H1 (cell line): Measurements from ENCODE around the gene RAMACL. TPM values are rescaled to one million over a fixed set of nuclear protein-coding genes. Genes with fewer than 3 reads are reported as not detected.

ENCODE experiments used
- CTCF ChIA-PET: fragments of 300-600 bp; sonication (Branson Sonifier 250); formaldehyde crosslinking; loops from one replicate; lab custom pipeline; 2021; ENCODE audit not compliant: partially characterized antibody; lab: Charles Lee
- POLR2A ChIA-PET: fragments of 300-600 bp; sonication (Branson Sonifier 250); formaldehyde crosslinking; loops from one replicate; lab custom pipeline; 2021; ENCODE audit warnings: inconsistent platforms; ENCODE audit not compliant: partially characterized antibody; lab: Charles Lee
- DNase-seq, 2 experiments: peaks; one replicate each; pipeline versions ENCODE4 v3.0.0 to v3.0.0-alpha.2; 2010 to 2022; ENCODE audit warnings: low spot score in 2 of 2, low read depth in 1 of 2, mixed read lengths in 1 of 2
- FAIRE-seq: peaks from 2 replicates; lab custom pipeline; 2011; peaks lifted over from hg19 to GRCh38; lab: Jason Lieb, UNC
- H2AFZ ChIP-seq: 2 replicates; pipeline ENCODE4 v1.8.1; 2012; ENCODE audit warnings: low read length, inconsistent platforms
- H2AK5ac ChIP-seq: 2 replicates; pipeline ENCODE4 v1.6.1; 2013; ENCODE audit warnings: low read depth, low read length
- H2BK120ac ChIP-seq: replicated peaks from 2 replicates; pipeline ENCODE3; 2013; ENCODE audit warnings: low read depth, low read length, inconsistent platforms
- H2BK12ac ChIP-seq: 2 replicates; pipeline ENCODE4 v1.6.1; 2013; ENCODE audit warnings: low read depth, low read length
- H2BK15ac ChIP-seq: 2 replicates; pipeline ENCODE4 v1.6.1; 2013; ENCODE audit warnings: low read length
- H2BK20ac ChIP-seq: 2 replicates; pipeline ENCODE4 v1.6.1; 2013; ENCODE audit warnings: low read length
- H2BK5ac ChIP-seq: 2 replicates; pipeline ENCODE4 v1.6.1; 2013; ENCODE audit warnings: low read depth, low read length
- H3K14ac ChIP-seq: 2 replicates; pipeline ENCODE4 v1.6.1; 2013; ENCODE audit warnings: inconsistent platforms; ENCODE audit not compliant: insufficient read length
- H3K18ac ChIP-seq: 2 replicates; pipeline ENCODE4 v1.6.1; 2013; ENCODE audit warnings: low read length; ENCODE audit errors: extremely low read depth
- H3K23ac ChIP-seq: 2 replicates; pipeline ENCODE4 v1.6.1; 2013; ENCODE audit warnings: inconsistent platforms; ENCODE audit not compliant: insufficient read length
- H3K23me2 ChIP-seq: 2 replicates; pipeline ENCODE4 v1.6.1; 2013; ENCODE audit warnings: low read depth, low read length
- H3K27ac ChIP-seq: 2 replicates; pipeline ENCODE4 v1.6.1; 2011; ENCODE audit warnings: low read depth, low read length, inconsistent platforms
- H3K27me3 ChIP-seq, 4 experiments: replicated peaks in 1 of 4; 1 replicate in 1 of 4; 2 replicates in 3 of 4; pipeline versions ENCODE4 v1.6.1 to v1.8.1; 2011 to 2013; ENCODE audit warnings: low read length in 3 of 4, mild to moderate bottlenecking in 3 of 4, inconsistent platforms in 2 of 4, mixed read lengths in 2 of 4, moderate library complexity in 1 of 4; ENCODE audit not compliant: control insufficient read depth in 3 of 4, insufficient read depth in 3 of 4; ENCODE audit errors: extremely low read depth in 1 of 4
- H3K36me3 ChIP-seq, 4 experiments: 2 replicates each; pipeline versions ENCODE4 v1.6.1 to v1.8.1; 2011 to 2013; ENCODE audit warnings: mild to moderate bottlenecking in 4 of 4, low read length in 3 of 4, moderate library complexity in 2 of 4, control low read depth in 1 of 4, inconsistent platforms in 1 of 4; ENCODE audit not compliant: insufficient read depth in 4 of 4, control insufficient read depth in 2 of 4
- H3K4ac ChIP-seq: replicated peaks from 2 replicates; pipeline ENCODE3; 2013; ENCODE audit warnings: low read length, low read depth, mixed read lengths, inconsistent platforms; ENCODE audit not compliant: insufficient read length
- H3K4me1 ChIP-seq, 4 experiments: replicated peaks in 1 of 4; 1 replicate in 1 of 4; 2 replicates in 3 of 4; pipeline versions ENCODE4 v1.6.1 to v1.8.1; 2011 to 2013; ENCODE audit warnings: low read length in 3 of 4, inconsistent platforms in 2 of 4, mixed read lengths in 1 of 4; ENCODE audit not compliant: insufficient read depth in 4 of 4, control insufficient read depth in 3 of 4
- H3K4me2 ChIP-seq, 2 experiments: 2 replicates each; pipeline versions ENCODE4 v1.6.1 to v1.8.1; 2011 to 2013; ENCODE audit warnings: low read depth in 2 of 2, low read length in 2 of 2, control low read depth in 1 of 2, inconsistent platforms in 1 of 2, mild to moderate bottlenecking in 1 of 2; ENCODE audit not compliant: insufficient read depth in 1 of 2
- H3K4me3 ChIP-seq, 4 experiments: fragments of 200-600, 300-600 bp in 1 of 4; sonication (generic), shearing (Covaris generic), sonication (Bioruptor Twin) in 1 of 4; 2 replicates each; pipeline versions ENCODE4 v1.5.1 to v1.8.1; 2011 to 2016; ENCODE audit warnings: low read length in 4 of 4, low read depth in 3 of 4, control low read depth in 2 of 4, inconsistent platforms in 2 of 4, mild to moderate bottlenecking in 2 of 4, mixed read lengths in 1 of 4, moderate library complexity in 1 of 4; ENCODE audit not compliant: insufficient read depth in 2 of 4; ENCODE audit errors: extremely low read depth in 1 of 4
- H3K56ac ChIP-seq: replicated peaks from 2 replicates; pipeline ENCODE3; 2013; ENCODE audit warnings: low read depth, mild to moderate bottlenecking, mixed read lengths, low read length, inconsistent platforms; ENCODE audit not compliant: insufficient read length
- H3K79me1 ChIP-seq: 2 replicates; pipeline ENCODE4 v1.6.1; 2013; ENCODE audit warnings: low read depth, low read length, control low read depth
- H3K79me2 ChIP-seq, 2 experiments: 2 replicates each; pipeline versions ENCODE4 v1.6.1 to v1.8.1; 2012 to 2013; ENCODE audit warnings: low read length in 2 of 2, mild to moderate bottlenecking in 2 of 2, inconsistent platforms in 1 of 2; ENCODE audit not compliant: insufficient read depth in 2 of 2, control insufficient read depth in 1 of 2
- H3K9ac ChIP-seq, 4 experiments: replicated peaks in 1 of 4; 1 replicate in 1 of 4; 2 replicates in 3 of 4; pipeline versions ENCODE4 v1.6.1 to v1.8.1; 2011 to 2013; ENCODE audit warnings: low read depth in 3 of 4, low read length in 3 of 4, control low read depth in 2 of 4, mild to moderate bottlenecking in 2 of 4, moderate library complexity in 2 of 4, inconsistent platforms in 1 of 4; ENCODE audit errors: extremely low read depth in 1 of 4
- H3K9me3 ChIP-seq, 2 experiments: 2 replicates each; pipeline versions ENCODE4 v1.6.1 to v1.8.1; 2012 to 2013; ENCODE audit warnings: mild to moderate bottlenecking in 2 of 2, moderate library complexity in 2 of 2, control low read depth in 1 of 2, inconsistent platforms in 1 of 2, low read depth in 1 of 2, low read length in 1 of 2, mixed read lengths in 1 of 2; ENCODE audit not compliant: insufficient read depth in 2 of 2
- H4K20me1 ChIP-seq, 2 experiments: replicated peaks in 1 of 2; 2 replicates each; pipeline versions ENCODE3 to v1.8.1; 2011 to 2013; ENCODE audit warnings: inconsistent platforms in 2 of 2, low read length in 2 of 2, mild to moderate bottlenecking in 1 of 2; ENCODE audit not compliant: insufficient read depth in 2 of 2, control insufficient read depth in 1 of 2
- H4K5ac ChIP-seq: 2 replicates; pipeline ENCODE4 v1.6.1; 2013; ENCODE audit warnings: low read length, low read depth, mixed read lengths, inconsistent platforms; ENCODE audit not compliant: insufficient read length
- H4K8ac ChIP-seq: 2 replicates; pipeline ENCODE4 v1.8.0; 2013; ENCODE audit warnings: mild to moderate bottlenecking, moderate library complexity, low read length, inconsistent platforms; ENCODE audit not compliant: insufficient read depth; ENCODE audit errors: extremely low read depth
- H4K91ac ChIP-seq: replicated peaks from 2 replicates; pipeline ENCODE3; 2013; ENCODE audit warnings: low read length, mixed read lengths, inconsistent platforms; ENCODE audit not compliant: insufficient read length
- BRCA1 ChIP-seq: IDR thresholded peaks from 2 replicates; pipeline ENCODE4 v1.6.1; 2012; ENCODE audit warnings: low read depth, low read length, improper control_type of control experiment
- CBX8 ChIP-seq: fragments of 300-800, 300-1000 bp; sonication (generic); IDR thresholded peaks from 2 replicates; pipeline ENCODE4 v1.7.1; 2016; ENCODE audit warnings: low read depth, low read length, borderline replicate concordance
- CHD1 ChIP-seq: IDR thresholded peaks from 2 replicates; pipeline ENCODE4 v1.6.1; 2012; ENCODE audit warnings: low read depth, low read length, improper control_type of control experiment
- MAFK ChIP-seq: IDR thresholded peaks from 2 replicates; pipeline ENCODE4 v1.6.1; 2012; ENCODE audit warnings: low read depth, mild to moderate bottlenecking, improper control_type of control experiment, low read length
- NANOG ChIP-seq: IDR thresholded peaks from 2 replicates; pipeline ENCODE4 v1.6.1; 2011; ENCODE audit warnings: low read length, low read depth, mild to moderate bottlenecking, inconsistent platforms; ENCODE audit not compliant: insufficient read depth, poor library complexity, severe bottlenecking
- RAD21 ChIP-seq, 2 experiments: IDR thresholded peaks in 1 of 2; conservative IDR thresholded peaks in 1 of 2; 2 replicates each; pipeline ENCODE4 v1.6.1; 2011; ENCODE audit warnings: low read depth in 2 of 2, low read length in 2 of 2, improper control_type of control experiment in 1 of 2, inconsistent platforms in 1 of 2, mild to moderate bottlenecking in 1 of 2, moderate library complexity in 1 of 2
- RFX5 ChIP-seq: IDR thresholded peaks from 2 replicates; pipeline ENCODE4 v1.6.1; 2011; ENCODE audit warnings: low read depth, low read length, improper control_type of control experiment, borderline replicate concordance
- RNF2 ChIP-seq: fragments of 200-900, 300-1000 bp; sonication (generic); IDR thresholded peaks from 2 replicates; pipeline ENCODE4 v1.7.1; 2016; ENCODE audit warnings: borderline replicate concordance, low read depth, mild to moderate bottlenecking, antibody characterized with exemption, low read length; ENCODE audit not compliant: poor library complexity, severe bottlenecking; ENCODE audit errors: missing control alignments
- SIN3A ChIP-seq, 2 experiments: IDR thresholded peaks in 1 of 2; conservative IDR thresholded peaks in 1 of 2; 2 replicates each; pipeline ENCODE4 v1.6.1; 2011 to 2012; ENCODE audit warnings: low read length in 2 of 2, improper control_type of control experiment in 1 of 2, low read depth in 1 of 2, mild to moderate bottlenecking in 1 of 2
- WGBS, 2 experiments: shearing (Covaris generic) in 1 of 2; methylation state at CpG; one replicate each; pipeline versions ENCODE4 v1.1.6 to v1.1.7; 2013 to 2015; ENCODE audit warnings: low lambda C conversion rate in 2 of 2, mixed read lengths in 2 of 2, inconsistent platforms in 1 of 2, low coverage in 1 of 2, missing lambda C conversion rate in 1 of 2; ENCODE audit not compliant: insufficient replicate concordance in 2 of 2, insufficient coverage in 1 of 2, insufficient read length in 1 of 2; ENCODE audit errors: extremely low coverage in 1 of 2, missing lambda C conversion rate in 1 of 2; 5-methylcytosine and 5-hydroxymethylcytosine counted together
- polyA plus RNA-seq, 7 experiments: library from polyadenylated mRNA; depleted of rRNA in 3 of 7; stranded (reverse) in 5 of 7; unstranded in 2 of 7; fragments of >200 nt in 5 of 7; fragments of 200-250 nt in 2 of 7; gene quantifications; 1 replicate in 5 of 7; 2 replicates in 1 of 7; 4 replicates in 1 of 7; pipeline versions ENCODE4 v1.2.1 to v1.2.3, GENCODE V29; 2011 to 2013; ENCODE audit warnings: missing spikeins in 2 of 7, mixed read lengths in 2 of 7
- total RNA-seq: library from RNA; stranded (reverse); fragmentation: NEBNext Ultra II Directional; extraction: Animal tissue kit (Norgen Biotek cat#: 25700); gene quantifications from 2 replicates; pipeline ENCODE4 v1.2.1, GENCODE V29; 2021
- TF ChIP-seq, protein P1 (sequence below), 3 experiments: IDR thresholded peaks; 1 replicate in 2 of 3; 2 replicates in 1 of 3; pipeline versions ENCODE4 v1.5.1 to v1.6.1; 2011; ENCODE audit warnings: low read length in 3 of 3, mild to moderate bottlenecking in 3 of 3, inconsistent platforms in 2 of 3, low read depth in 1 of 3, moderate library complexity in 1 of 3; ENCODE audit not compliant: insufficient read depth in 1 of 3; ENCODE audit errors: control extremely low read depth in 1 of 3

The RAMACL gene
- total and polyA plus RNA-seq, 2 of the 8 experiments (the other 6 are each of a cell fraction or from before 2014, with no cell fraction given) = 0.23 to 0.97 TPM

DNA sequence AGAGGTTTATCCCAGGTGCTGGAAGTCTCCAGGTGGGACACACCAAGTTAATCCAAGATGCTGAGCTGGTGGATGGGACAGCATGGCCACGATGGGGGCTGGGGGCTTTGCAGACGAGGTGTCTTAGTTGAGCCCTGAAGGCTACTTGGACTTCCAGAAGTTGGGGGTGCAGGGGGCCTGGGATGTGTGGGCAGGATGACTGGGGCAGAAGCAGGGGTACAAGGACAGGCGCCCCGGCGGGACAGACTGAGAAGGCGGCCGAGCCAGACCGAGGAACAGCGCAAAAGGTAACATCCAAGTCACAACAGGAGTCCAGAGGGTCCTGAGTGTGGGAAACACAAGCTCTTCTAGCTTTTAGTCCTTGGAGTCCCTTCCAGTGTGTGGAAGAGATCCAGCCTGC, 23.8 kb downstream of the RAMACL start:
- H3K18ac ChIP-seq = no peak overlapping the region
- no peak overlapping the region for H4K5ac ChIP-seq
- H3K14ac ChIP-seq = no peak overlapping the region
- no peaks in the 10 kb centered on the region for H3K9me3 ChIP-seq
- no peaks in the 10 kb centered on the region for H3K36me3 ChIP-seq
- DNase-seq = no peak
- H4K8ac ChIP-seq = no peak overlapping the region
- no peak overlapping the region for H3K9ac ChIP-seq
- no peak overlapping the region for H2BK120ac ChIP-seq
- WGBS, 2 experiments = 97% methylated on average over 9 of the region's 9 CpGs; no CpG with 5 or more reads in 1 of the 2 experiments
- H3K4ac ChIP-seq = no peak overlapping the region
- H3K27me3 ChIP-seq = no peaks in the 10 kb centered on the region; a peak in 1 of 7 replicates
- H3K4me3 ChIP-seq = no peak overlapping the region
- H2BK5ac ChIP-seq = no peak overlapping the region
- H2AFZ ChIP-seq = no peak overlapping the region
- no peaks in the 10 kb centered on the region for H3K23me2 ChIP-seq
- no peak overlapping the region for H3K4me2 ChIP-seq
- ChIA-PET POLR2A (interaction anchor here (0.8 kb wide), 1 partner anchor 21 kb away, joined by 3 read pairs; no protein-coding TSS in a partner anchor), CTCF (no interaction called here)
- H2BK12ac ChIP-seq = no peak overlapping the region
- H3K4me1 ChIP-seq = peaks cover 0 to 12% (median under 1%) of the 10 kb centered on the region in 4 experiments; a peak in 5 of 7 replicates
- H3K23ac ChIP-seq = no peak overlapping the region
- H2AK5ac ChIP-seq = no peak overlapping the region
- H3K27ac ChIP-seq = no peak overlapping the region
- no peak for FAIRE-seq
- H2BK15ac ChIP-seq = no peak overlapping the region
- peaks cover 3 to 30% of the 10 kb centered on the region in 2 experiments; a peak in 3 of 4 replicates for H3K79me2 ChIP-seq
- no peak overlapping the region for H2BK20ac ChIP-seq
- no peak overlapping the region for H3K56ac ChIP-seq
- peaks cover 8% of the 10 kb centered on the region; the same call in 1 of the 2 replicates for H3K79me1 ChIP-seq
- H4K20me1 ChIP-seq = peaks cover 0 to 7% of the 10 kb centered on the region in 2 experiments
- no peak overlapping the region for H4K91ac ChIP-seq
- TF ChIP-seq CBX8 = no peak
- no peak for TF ChIP-seq SIN3A (conservative IDR thresholded peaks at IDR 0.05 in 1 of 2, IDR thresholded peaks at IDR 0.05 in 1 of 2; ENCODE audit: low read depth in 1 of 2, low read length in 2 of 2)
- TF ChIP-seq, protein P1, sequence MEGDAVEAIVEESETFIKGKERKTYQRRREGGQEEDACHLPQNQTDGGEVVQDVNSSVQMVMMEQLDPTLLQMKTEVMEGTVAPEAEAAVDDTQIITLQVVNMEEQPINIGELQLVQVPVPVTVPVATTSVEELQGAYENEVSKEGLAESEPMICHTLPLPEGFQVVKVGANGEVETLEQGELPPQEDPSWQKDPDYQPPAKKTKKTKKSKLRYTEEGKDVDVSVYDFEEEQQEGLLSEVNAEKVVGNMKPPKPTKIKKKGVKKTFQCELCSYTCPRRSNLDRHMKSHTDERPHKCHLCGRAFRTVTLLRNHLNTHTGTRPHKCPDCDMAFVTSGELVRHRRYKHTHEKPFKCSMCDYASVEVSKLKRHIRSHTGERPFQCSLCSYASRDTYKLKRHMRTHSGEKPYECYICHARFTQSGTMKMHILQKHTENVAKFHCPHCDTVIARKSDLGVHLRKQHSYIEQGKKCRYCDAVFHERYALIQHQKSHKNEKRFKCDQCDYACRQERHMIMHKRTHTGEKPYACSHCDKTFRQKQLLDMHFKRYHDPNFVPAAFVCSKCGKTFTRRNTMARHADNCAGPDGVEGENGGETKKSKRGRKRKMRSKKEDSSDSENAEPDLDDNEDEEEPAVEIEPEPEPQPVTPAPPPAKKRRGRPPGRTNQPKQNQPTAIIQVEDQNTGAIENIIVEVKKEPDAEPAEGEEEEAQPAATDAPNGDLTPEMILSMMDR (IDR thresholded peaks at IDR 0.05; ENCODE audit: control extremely low read depth in 1 of 3, insufficient read depth in 1 of 3, low read depth in 1 of 3, low read length in 3 of 3) = no peak
- no peak for TF ChIP-seq RAD21 (IDR thresholded peaks at IDR 0.05 in 1 of 2, conservative IDR thresholded peaks at IDR 0.05 in 1 of 2; ENCODE audit: low read depth in 2 of 2, low read length in 2 of 2)
- no peak for TF ChIP-seq NANOG
- no peak for TF ChIP-seq MAFK
- TF ChIP-seq BRCA1 = no peak
- TF ChIP-seq CHD1 = no peak
- no peak for TF ChIP-seq RFX5
- no peak for TF ChIP-seq RNF2
